ENCODE results near the gene PBX3. TPM values are rescaled to one million over a fixed set of nuclear protein-coding genes. Genes with fewer than 3 reads are reported as not detected.

PBX3 gene
- total RNA-seq, 2 donors from 2014 or later = 15.1 to 21.1 TPM

DNA sequence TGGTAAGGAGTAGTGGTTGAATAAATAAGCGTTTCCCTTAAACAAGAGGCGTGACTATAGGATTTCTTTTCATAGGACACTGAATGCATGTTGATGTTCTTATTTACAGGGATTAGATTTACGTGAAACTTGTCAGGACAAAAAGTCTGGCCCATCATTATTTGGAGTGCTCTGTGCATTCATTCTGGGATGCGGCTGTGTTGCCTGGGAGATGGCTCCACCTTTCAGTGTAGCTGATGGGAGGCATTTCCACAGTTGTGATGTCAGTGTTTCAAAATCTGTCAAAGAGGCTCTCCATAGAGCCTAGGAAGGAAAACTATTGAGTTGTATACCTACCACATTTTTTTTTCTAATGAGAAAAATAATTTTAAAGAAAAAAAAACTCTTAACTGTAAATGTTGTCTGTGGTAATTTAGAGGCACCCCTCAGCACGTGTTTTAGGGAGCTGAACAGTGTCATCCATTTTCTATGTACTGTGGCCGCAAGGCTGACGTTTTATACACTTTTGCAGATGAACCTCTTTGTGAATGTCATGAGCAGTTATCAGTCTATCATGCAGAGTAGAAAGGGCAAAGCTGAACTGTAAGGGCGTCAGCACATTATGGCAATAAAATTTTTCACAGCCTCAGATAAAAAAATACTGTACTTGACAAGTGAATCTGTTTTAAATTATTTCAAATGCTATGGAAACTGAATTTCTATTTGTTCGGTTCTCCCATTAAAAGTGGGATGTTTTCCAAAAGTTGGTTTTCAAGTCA is 202.7 kb downstream of the PBX3 start:
- no peak overlapping the region for H3K27ac ChIP-seq
- no peak overlapping the region for H3K9ac ChIP-seq (ENCODE audit: low read depth in 2 of 2, low read length in 2 of 2)
- H3K4me3 ChIP-seq = no peak overlapping the region
- H3K36me3 ChIP-seq = no peaks in the 10 kb centered on the region
- TF ChIP-seq, protein P1, sequence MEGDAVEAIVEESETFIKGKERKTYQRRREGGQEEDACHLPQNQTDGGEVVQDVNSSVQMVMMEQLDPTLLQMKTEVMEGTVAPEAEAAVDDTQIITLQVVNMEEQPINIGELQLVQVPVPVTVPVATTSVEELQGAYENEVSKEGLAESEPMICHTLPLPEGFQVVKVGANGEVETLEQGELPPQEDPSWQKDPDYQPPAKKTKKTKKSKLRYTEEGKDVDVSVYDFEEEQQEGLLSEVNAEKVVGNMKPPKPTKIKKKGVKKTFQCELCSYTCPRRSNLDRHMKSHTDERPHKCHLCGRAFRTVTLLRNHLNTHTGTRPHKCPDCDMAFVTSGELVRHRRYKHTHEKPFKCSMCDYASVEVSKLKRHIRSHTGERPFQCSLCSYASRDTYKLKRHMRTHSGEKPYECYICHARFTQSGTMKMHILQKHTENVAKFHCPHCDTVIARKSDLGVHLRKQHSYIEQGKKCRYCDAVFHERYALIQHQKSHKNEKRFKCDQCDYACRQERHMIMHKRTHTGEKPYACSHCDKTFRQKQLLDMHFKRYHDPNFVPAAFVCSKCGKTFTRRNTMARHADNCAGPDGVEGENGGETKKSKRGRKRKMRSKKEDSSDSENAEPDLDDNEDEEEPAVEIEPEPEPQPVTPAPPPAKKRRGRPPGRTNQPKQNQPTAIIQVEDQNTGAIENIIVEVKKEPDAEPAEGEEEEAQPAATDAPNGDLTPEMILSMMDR (IDR thresholded peaks at IDR 0.05) = no peak
- intact Hi-C loops (cut with DNase I) = no loop called here
- no peaks in the 10 kb centered on the region for H3K4me1 ChIP-seq
- DNase-seq = no peak
- no peaks in the 10 kb centered on the region for H3K9me3 ChIP-seq
- no peaks in the 10 kb centered on the region for H3K27me3 ChIP-seq

DNA sequence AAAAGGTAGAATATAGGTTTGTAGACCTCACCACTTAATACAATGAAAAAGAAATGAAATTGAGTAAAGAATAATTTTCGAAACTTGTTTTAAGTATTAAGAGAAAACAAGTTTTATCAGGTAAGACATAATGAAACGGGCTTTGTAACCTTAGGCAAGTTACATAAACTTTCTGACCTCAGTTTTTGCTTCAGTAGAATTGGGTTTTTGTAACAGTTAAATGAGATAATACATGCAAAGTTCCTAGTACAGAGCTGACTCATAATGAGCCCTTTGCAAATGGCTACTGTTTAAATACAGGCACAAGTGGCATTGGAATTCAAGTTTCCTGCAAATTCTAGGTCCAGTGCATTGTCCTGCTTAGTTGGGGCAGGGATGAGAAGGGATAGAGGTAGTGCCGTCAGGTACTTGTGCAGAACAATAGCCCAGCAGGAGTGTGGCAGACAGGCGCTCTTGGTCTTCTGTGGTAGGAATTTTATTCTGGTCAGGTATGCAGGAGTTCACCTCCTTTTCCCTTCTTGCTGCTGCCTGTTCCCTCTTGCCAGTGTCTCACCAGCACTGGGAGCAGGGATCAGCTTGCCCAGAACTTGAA is 203.8 kb downstream of the PBX3 start:
- Histone ChIP-seq H3K9ac (ENCODE audit: low read depth in 2 of 2, low read length in 2 of 2) (no peak overlapping the region), H3K36me3 (no peaks in the 10 kb centered on the region), H3K9me3 (no peaks in the 10 kb centered on the region), H3K4me1 (no peaks in the 10 kb centered on the region), H3K27ac (no peak overlapping the region), H3K27me3 (no peaks in the 10 kb centered on the region), H3K4me3 (no peak overlapping the region)
- TF ChIP-seq, protein P1 (IDR thresholded peaks at IDR 0.05) = no peak
- no peak for DNase-seq
- intact Hi-C loops (cut with DNase I) = no loop called here

DNA sequence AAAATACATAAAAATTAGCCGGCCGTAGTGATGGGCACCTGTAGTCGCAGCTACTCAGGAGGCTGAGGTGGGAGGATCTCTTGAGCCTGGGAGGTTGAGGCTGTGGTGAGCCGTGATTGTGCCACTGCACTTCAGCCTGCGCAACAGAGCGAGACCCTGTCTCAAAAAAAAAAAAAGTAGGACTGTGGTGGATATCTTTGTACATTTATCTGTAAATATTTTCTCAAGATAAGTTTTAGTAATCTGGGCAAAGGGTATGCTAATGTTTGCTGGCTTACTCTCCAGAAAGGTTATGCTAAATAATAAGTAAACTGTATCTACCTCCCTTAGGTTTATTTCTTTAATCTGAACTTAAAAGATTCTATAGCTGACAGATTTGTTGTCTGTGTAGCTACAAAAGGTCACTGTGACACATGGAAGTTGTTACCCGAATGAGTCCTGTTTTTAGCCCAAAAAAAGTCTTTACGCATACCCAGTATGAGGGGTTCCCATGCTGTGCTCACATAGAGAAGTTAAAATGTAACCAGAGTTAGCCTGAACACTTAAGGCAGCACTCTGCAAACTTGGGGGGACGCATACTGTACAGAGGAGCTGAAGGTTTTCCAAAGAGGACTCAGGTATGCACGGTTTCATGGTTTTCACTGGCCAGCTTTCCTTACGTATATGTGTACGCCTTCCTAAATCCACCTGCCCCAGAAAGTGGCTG is 206.3 kb downstream of the PBX3 start:
- DNase-seq = no peak
- intact Hi-C loops (cut with DNase I) = no loop called here

DNA sequence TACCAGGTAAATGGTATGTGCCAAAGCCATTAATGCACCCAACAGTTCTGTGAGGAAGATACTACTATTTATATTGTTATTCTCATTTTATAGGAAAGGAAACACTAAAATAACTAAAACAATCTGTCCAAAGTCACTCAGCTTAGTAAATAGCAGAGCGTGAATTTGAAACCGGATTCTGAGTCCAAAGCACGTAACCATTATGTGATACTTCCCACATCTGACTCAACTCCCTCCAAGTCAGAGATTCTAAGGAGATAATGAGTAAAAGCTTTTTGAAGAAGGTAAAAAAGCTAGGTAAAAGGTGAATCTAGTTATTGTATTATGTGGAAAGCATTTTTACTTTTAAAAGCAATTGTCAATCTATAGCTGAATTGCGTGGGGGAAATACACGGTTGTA is 208.9 kb downstream of the PBX3 start:
- H3K9ac ChIP-seq (ENCODE audit: low read depth in 2 of 2, low read length in 2 of 2) = no peak overlapping the region
- intact Hi-C loops (cut with DNase I) = no loop called here
- no peak overlapping the region for H3K27ac ChIP-seq
- H3K4me3 ChIP-seq = no peak overlapping the region
- H3K36me3 ChIP-seq = no peaks in the 10 kb centered on the region
- TF ChIP-seq, protein P1 (IDR thresholded peaks at IDR 0.05) = no peak
- H3K4me1 ChIP-seq = no peaks in the 10 kb centered on the region
- H3K9me3 ChIP-seq = no peaks in the 10 kb centered on the region
- no peak for DNase-seq
- no peaks in the 10 kb centered on the region for H3K27me3 ChIP-seq

More for the DNA sequence above, 206.3 kb downstream of the PBX3 start:
- TF ChIP-seq, protein P1 (IDR thresholded peaks at IDR 0.05) = no peak
- H3K9ac ChIP-seq (ENCODE audit: low read depth in 2 of 2, low read length in 2 of 2) = no peak overlapping the region
- no peaks in the 10 kb centered on the region for H3K27me3 ChIP-seq
- H3K27ac ChIP-seq = no peak overlapping the region
- H3K4me3 ChIP-seq = no peak overlapping the region
- H3K4me1 ChIP-seq = no peaks in the 10 kb centered on the region
- no peaks in the 10 kb centered on the region for H3K9me3 ChIP-seq
- no peaks in the 10 kb centered on the region for H3K36me3 ChIP-seq

DNA sequence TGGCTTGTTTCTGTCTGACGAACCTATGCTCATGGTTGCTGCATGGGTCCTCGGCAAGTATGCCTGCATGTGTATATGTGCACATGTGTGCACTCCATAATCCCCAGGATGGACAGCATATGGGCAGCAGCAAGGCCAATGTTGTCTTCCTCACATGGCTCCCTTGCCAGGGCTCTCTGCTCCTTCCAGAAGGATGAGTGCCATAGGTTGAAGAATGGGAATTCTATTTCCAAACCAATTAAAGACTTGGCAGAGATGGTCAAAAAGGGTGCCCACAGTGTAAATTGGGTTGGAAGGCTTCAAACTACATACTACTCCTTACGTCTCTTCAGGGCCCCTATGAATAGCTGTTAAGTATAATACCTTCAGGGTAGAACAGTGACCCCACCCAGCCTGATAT is 212.1 kb downstream of the PBX3 start:
- intact Hi-C loops (cut with DNase I) = no loop called here
- H3K9ac ChIP-seq (ENCODE audit: low read depth in 2 of 2, low read length in 2 of 2) = no peak overlapping the region
- no peak overlapping the region for H3K27ac ChIP-seq
- TF ChIP-seq, protein P1 (IDR thresholded peaks at IDR 0.05) = no peak
- no peaks in the 10 kb centered on the region for H3K9me3 ChIP-seq
- H3K27me3 ChIP-seq = no peaks in the 10 kb centered on the region
- no peaks in the 10 kb centered on the region for H3K36me3 ChIP-seq
- H3K4me3 ChIP-seq = no peak overlapping the region
- no peak for DNase-seq
- H3K4me1 ChIP-seq = no peaks in the 10 kb centered on the region
